Measurements from ENCODE around the gene PRICKLE1. TPM values are rescaled to one million over a fixed set of nuclear protein-coding genes. Genes with fewer than 3 reads are reported as not detected.

The PRICKLE1 gene
- total RNA-seq, 3 donors from 2014 or later, result 0.93 to 7.1 (median 4.4) TPM

- intact Hi-C loops (cut with DNase I, micrococcal nuclease), result no loop called here
- DNase-seq, result no peak
- TF ChIP-seq CTCF (IDR thresholded peaks at IDR 0.05), result no peak
- Histone ChIP-seq H3K9me3 (no peaks in the 10 kb centered on the region), H3K36me3 (ENCODE audit: low read depth) (no peaks in the 10 kb centered on the region), H3K4me3 (no peak overlapping the region), H3K4me1 (ENCODE audit: low read depth) (no peaks in the 10 kb centered on the region)
- ATAC-seq, result no peak
Measured at GRCh38 chr12:42490261-42490842, 99.2 kb downstream of the PRICKLE1 start.

- Histone ChIP-seq H3K9me3 (no peaks in the 10 kb centered on the region), H3K4me3 (no peak overlapping the region), H3K4me1 (ENCODE audit: low read depth) (peaks cover 7% of the 10 kb centered on the region), H3K36me3 (ENCODE audit: low read depth) (no peaks in the 10 kb centered on the region)
- no peak for DNase-seq
- TF ChIP-seq CTCF (IDR thresholded peaks at IDR 0.05), result no peak
- no peak for ATAC-seq
- intact Hi-C loops (cut with DNase I, micrococcal nuclease), result loop anchor here in 1 of 2 donors (10.0 kb wide), 1 partner anchor 78 kb away; no protein-coding TSS in a partner anchor
Measured at GRCh38 chr12:42486407-42486806, 103.1 kb downstream of the PRICKLE1 start.

GRCh38 chr12:42485823-42486222, 103.7 kb downstream of the PRICKLE1 start:
- DNase-seq, result no peak
- no peaks in the 10 kb centered on the region for H3K36me3 ChIP-seq (ENCODE audit: low read depth)
- intact Hi-C loops (cut with DNase I, micrococcal nuclease), result loop anchor here in 1 of 2 donors (10.0 kb wide), 1 partner anchor 79 kb away; no protein-coding TSS in a partner anchor
- no peak for TF ChIP-seq CTCF (IDR thresholded peaks at IDR 0.05)
- H3K4me1 ChIP-seq (ENCODE audit: low read depth), result peaks cover 7% of the 10 kb centered on the region
- H3K4me3 ChIP-seq, result no peak overlapping the region
- H3K9me3 ChIP-seq, result no peaks in the 10 kb centered on the region
- ATAC-seq, result no peak

- H3K36me3 ChIP-seq (ENCODE audit: low read depth), result no peaks in the 10 kb centered on the region
- intact Hi-C loops (cut with DNase I, micrococcal nuclease), result loop anchor here in 1 of 2 donors (10.0 kb wide), 1 partner anchor 80 kb away; no protein-coding TSS in a partner anchor
- peaks cover 7% of the 10 kb centered on the region for H3K4me1 ChIP-seq (ENCODE audit: low read depth)
- DNase-seq, result no peak
- H3K9me3 ChIP-seq, result no peaks in the 10 kb centered on the region
- H3K4me3 ChIP-seq, result no peak overlapping the region
- ATAC-seq, result no peak
- TF ChIP-seq CTCF (IDR thresholded peaks at IDR 0.05), result no peak
Measured at GRCh38 chr12:42484996-42485395, 104.5 kb downstream of the PRICKLE1 start.

- H3K4me1 ChIP-seq (ENCODE audit: low read depth), result peaks cover 7% of the 10 kb centered on the region
- H3K36me3 ChIP-seq (ENCODE audit: low read depth), result no peaks in the 10 kb centered on the region
- peak overlapping the region; percentile 26 for H3K4me3 ChIP-seq
- DNase-seq (peak; percentile 19 to 58 (median 46)), ATAC-seq (peak; percentile 49)
- no peak for TF ChIP-seq CTCF (IDR thresholded peaks at IDR 0.05)
- H3K9me3 ChIP-seq, result no peaks in the 10 kb centered on the region
- intact Hi-C loops (cut with DNase I, micrococcal nuclease), result loop anchor here in 1 of 2 donors (10.0 kb wide), 1 partner anchor 81 kb away; no protein-coding TSS in a partner anchor
Measured at GRCh38 chr12:42483521-42483790, 106.1 kb downstream of the PRICKLE1 start.

All from mucosa of descending colon (tissue), 3 donors.